Measurements from ENCODE around the gene NLN. TPM values are rescaled to one million over a fixed set of nuclear protein-coding genes. Genes with fewer than 3 reads are reported as not detected.

Gene NLN
- total RNA-seq, 4 donors from 2014 or later: 8.7 to 11.9 (median 9.1) TPM

DNA sequence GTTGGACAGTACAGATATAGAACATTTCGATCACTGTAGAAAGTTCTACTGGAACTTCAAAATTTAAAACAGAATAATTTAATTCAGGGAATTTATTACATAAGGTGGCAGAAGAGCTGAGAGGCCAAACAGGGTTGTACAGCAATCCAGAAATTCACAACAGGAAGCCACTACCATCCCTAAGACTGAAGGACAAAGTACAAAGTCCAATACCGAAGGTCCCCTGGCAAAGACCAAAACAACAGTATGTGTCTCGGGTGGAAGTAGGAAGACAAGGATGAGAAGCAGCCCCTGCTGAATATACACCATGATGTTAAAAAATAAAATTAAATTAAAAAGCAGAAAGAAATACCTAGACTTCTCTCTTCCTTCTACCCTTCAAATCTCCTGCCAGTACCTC lies 20.0 kb upstream of the NLN start:
- 96% methylated on average over 3 of the region's 3 CpGs for WGBS
- peaks cover 0 to 5% (median 3%) of the 10 kb centered on the region in 4 donors for H3K4me1 ChIP-seq
- no peak overlapping the region for H3K27ac ChIP-seq (replicated peaks in 1 of 4)
- H3K36me3 ChIP-seq: peaks cover 0 to 52% (median 16%) of the 10 kb centered on the region in 4 donors
- no peak overlapping the region for H3K4me3 ChIP-seq
- TF ChIP-seq, protein P1, sequence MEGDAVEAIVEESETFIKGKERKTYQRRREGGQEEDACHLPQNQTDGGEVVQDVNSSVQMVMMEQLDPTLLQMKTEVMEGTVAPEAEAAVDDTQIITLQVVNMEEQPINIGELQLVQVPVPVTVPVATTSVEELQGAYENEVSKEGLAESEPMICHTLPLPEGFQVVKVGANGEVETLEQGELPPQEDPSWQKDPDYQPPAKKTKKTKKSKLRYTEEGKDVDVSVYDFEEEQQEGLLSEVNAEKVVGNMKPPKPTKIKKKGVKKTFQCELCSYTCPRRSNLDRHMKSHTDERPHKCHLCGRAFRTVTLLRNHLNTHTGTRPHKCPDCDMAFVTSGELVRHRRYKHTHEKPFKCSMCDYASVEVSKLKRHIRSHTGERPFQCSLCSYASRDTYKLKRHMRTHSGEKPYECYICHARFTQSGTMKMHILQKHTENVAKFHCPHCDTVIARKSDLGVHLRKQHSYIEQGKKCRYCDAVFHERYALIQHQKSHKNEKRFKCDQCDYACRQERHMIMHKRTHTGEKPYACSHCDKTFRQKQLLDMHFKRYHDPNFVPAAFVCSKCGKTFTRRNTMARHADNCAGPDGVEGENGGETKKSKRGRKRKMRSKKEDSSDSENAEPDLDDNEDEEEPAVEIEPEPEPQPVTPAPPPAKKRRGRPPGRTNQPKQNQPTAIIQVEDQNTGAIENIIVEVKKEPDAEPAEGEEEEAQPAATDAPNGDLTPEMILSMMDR (IDR thresholded peaks at IDR 0.05): no peak
- TF ChIP-seq POLR2AphosphoS5 (IDR thresholded peaks at IDR 0.05): no peak
- TF ChIP-seq POLR2A (IDR thresholded peaks at IDR 0.05; ENCODE audit: low read depth): no peak
- no peak for TF ChIP-seq EP300 (IDR thresholded peaks at IDR 0.05)
- intact Hi-C loops (cut with DNase I): no loop called here
- no peaks in the 10 kb centered on the region for H3K27me3 ChIP-seq
- no peaks in the 10 kb centered on the region for H3K9me3 ChIP-seq
- DNase-seq (ENCODE audit: extremely low spot score): no peak

DNA sequence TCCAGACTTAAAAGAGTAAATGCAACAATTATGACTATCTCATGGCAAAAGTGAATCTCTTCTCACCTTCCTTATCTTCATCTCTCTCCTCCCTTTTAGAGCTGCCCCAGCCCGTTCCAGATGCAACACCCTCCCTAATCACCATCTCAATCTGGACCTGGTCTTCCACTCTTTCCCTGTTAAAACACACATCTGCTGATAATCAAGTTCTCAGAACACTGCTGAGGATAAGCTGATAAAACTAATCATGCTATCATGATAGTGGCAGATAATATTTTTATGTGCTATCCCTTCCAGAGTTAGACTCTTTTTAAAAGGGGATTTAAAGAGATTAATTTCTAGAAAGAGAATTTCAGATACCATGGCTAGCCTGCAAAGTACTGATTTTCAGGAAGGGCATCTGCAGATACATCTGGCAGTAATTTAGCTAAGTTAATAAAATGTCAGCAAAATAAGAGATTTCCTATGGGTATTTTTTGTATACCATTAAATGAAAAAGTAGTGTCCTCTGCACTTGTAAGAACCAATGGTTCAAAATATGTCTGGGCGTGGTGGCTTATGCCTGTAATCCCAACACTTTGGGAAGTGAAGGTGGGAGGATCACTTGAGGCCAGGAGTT lies 17.3 kb upstream of the NLN start:
- no peak overlapping the region for H3K27ac ChIP-seq (replicated peaks in 1 of 4)
- WGBS: 86% methylated on average over 2 of the region's 2 CpGs
- H3K9me3 ChIP-seq: no peaks in the 10 kb centered on the region
- intact Hi-C loops (cut with DNase I): no loop called here
- no peak overlapping the region for H3K4me3 ChIP-seq
- H3K36me3 ChIP-seq: peaks cover 0 to 66% (median 23%) of the 10 kb centered on the region in 4 donors
- no peak for DNase-seq (ENCODE audit: extremely low spot score)
- H3K27me3 ChIP-seq: no peaks in the 10 kb centered on the region
- no peaks in the 10 kb centered on the region for H3K4me1 ChIP-seq
- TF ChIP-seq, protein P1 (IDR thresholded peaks at IDR 0.05): no peak
- TF ChIP-seq POLR2AphosphoS5 (IDR thresholded peaks at IDR 0.05): no peak
- TF ChIP-seq POLR2A (IDR thresholded peaks at IDR 0.05; ENCODE audit: low read depth): no peak
- TF ChIP-seq EP300 (IDR thresholded peaks at IDR 0.05): no peak

DNA sequence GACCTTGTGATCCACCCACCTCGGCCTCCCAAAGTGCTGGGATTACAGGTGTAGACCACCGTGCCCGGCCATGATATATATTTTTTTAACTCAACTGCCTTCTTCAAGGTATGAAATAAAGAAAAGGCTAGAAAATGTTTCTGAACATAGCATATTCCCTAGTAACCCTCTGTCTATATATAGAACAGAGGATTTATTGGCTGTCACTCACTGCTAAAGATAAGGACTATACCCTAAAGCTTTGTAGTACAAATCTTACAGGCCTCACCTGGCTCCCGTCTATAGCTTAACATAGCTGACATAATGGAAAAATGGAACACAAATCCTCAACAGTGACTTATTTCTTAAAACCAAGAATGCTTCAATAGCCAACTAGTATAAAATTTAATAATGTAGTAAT lies 14.3 kb upstream of the NLN start:
- 90% methylated on average over 4 of the region's 4 CpGs for WGBS
- Histone ChIP-seq H3K4me1 (no peaks in the 10 kb centered on the region), H3K27me3 (no peaks in the 10 kb centered on the region), H3K9me3 (no peaks in the 10 kb centered on the region), H3K4me3 (no peak overlapping the region), H3K27ac (replicated peaks in 1 of 4) (no peak overlapping the region), H3K36me3 (peaks cover 0 to 71% (median 28%) of the 10 kb centered on the region in 4 donors)
- DNase-seq (ENCODE audit: extremely low spot score): no peak
- intact Hi-C loops (cut with DNase I): no loop called here
- no peak for TF ChIP-seq POLR2AphosphoS5 (IDR thresholded peaks at IDR 0.05)
- no peak for TF ChIP-seq EP300 (IDR thresholded peaks at IDR 0.05)
- TF ChIP-seq, protein P1 (IDR thresholded peaks at IDR 0.05): no peak
- TF ChIP-seq POLR2A (IDR thresholded peaks at IDR 0.05; ENCODE audit: low read depth): no peak

DNA sequence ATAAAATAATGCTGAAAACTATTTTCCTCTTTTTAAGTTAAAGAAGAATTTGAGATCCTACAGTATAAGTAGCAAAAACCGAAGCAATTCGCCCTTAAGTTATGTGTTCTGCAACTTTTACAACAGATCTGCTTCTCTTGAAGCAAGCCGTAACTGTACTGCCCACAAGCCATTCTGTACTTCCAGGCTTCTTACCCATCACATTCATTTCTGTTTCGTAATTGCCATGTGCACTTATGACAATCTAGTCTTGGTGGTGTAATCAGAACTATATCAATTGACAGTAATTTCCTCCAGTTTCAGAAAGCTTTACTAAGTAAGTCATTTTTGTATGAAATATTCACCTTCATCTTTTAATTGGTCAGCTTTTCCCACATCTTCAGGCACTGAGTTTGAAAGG lies 13.9 kb upstream of the NLN start:
- DNase-seq (ENCODE audit: extremely low spot score): no peak
- H3K27me3 ChIP-seq: no peaks in the 10 kb centered on the region
- intact Hi-C loops (cut with DNase I): no loop called here
- TF ChIP-seq, protein P1 (IDR thresholded peaks at IDR 0.05): no peak
- TF ChIP-seq EP300 (IDR thresholded peaks at IDR 0.05): no peak
- TF ChIP-seq POLR2A (IDR thresholded peaks at IDR 0.05; ENCODE audit: low read depth): no peak
- no peak for TF ChIP-seq POLR2AphosphoS5 (IDR thresholded peaks at IDR 0.05)
- 86% methylated on average over 4 of the region's 4 CpGs for WGBS
- H3K4me1 ChIP-seq: no peaks in the 10 kb centered on the region
- no peak overlapping the region for H3K4me3 ChIP-seq
- H3K36me3 ChIP-seq: peaks cover 0 to 66% (median 26%) of the 10 kb centered on the region in 4 donors
- H3K9me3 ChIP-seq: no peaks in the 10 kb centered on the region
- H3K27ac ChIP-seq (replicated peaks in 1 of 4): no peak overlapping the region
